HepG2 (cell line): Measurements from ENCODE around the gene FAM169A. TPM values are rescaled to one million over a fixed set of nuclear protein-coding genes. Genes with fewer than 3 reads are reported as not detected.

Experiments used
- ARID3A ChIP-seq: IDR thresholded peaks from 2 replicates; pipeline ENCODE4 v1.6.1; 2012; ENCODE audit warnings: low read depth, low read length, improper control_type of control experiment
- ARID5B ChIP-seq: IDR thresholded peaks from 2 replicates; pipeline ENCODE4 v1.4.0; 2020; ENCODE audit warnings: mild to moderate bottlenecking, missing genetic modification reagents
- FOXA3 ChIP-seq: IDR thresholded peaks from 2 replicates; pipeline ENCODE4 v1.6.1; 2016; ENCODE audit warnings: missing genetic modification reagents, missing compliant biosample characterization
- FOXJ3 ChIP-seq: sonication (generic); formaldehyde crosslinking; IDR thresholded peaks from 2 replicates; pipeline ENCODE4 v1.4.0; 2020; ENCODE audit warnings: missing genetic modification reagents, mild to moderate bottlenecking, borderline replicate concordance
- FOXK1 ChIP-seq: sonication (generic); formaldehyde crosslinking; IDR thresholded peaks from 2 replicates; pipeline ENCODE4 v1.4.0; 2020; ENCODE audit warnings: low read depth, missing genetic modification reagents, borderline replicate concordance
- HNF4A ChIP-seq: sonication (generic); formaldehyde crosslinking; IDR thresholded peaks from 2 replicates; pipeline ENCODE4 v1.4.0; 2020; ENCODE audit warnings: missing genetic modification reagents
- KDM2A ChIP-seq: sonication (generic); formaldehyde crosslinking; IDR thresholded peaks from 2 replicates; pipeline ENCODE4 v1.4.0; 2020; ENCODE audit warnings: low read depth, missing genetic modification reagents, borderline replicate concordance
- NFRKB ChIP-seq: fragments of 450-650 bp; IDR thresholded peaks from 2 replicates; pipeline ENCODE4 v1.6.1; 2017
- NR2F6 ChIP-seq, 2 experiments: IDR thresholded peaks; 2 replicates each; pipeline ENCODE4 v1.6.1; 2016; ENCODE audit warnings: antibody characterized with exemption in 1 of 2, mild to moderate bottlenecking in 1 of 2
- PHF21A ChIP-seq: sonication (generic); formaldehyde crosslinking; IDR thresholded peaks from 2 replicates; pipeline ENCODE4 v1.5.0; 2020; ENCODE audit warnings: mild to moderate bottlenecking, missing genetic modification reagents
- SALL1 ChIP-seq: sonication (generic); formaldehyde crosslinking; IDR thresholded peaks from 2 replicates; pipeline ENCODE4 v1.8.0; 2022; ENCODE audit warnings: mild to moderate bottlenecking, missing genetic modification reagents
- ZBTB7B ChIP-seq: sonication (generic); formaldehyde crosslinking; IDR thresholded peaks from 2 replicates; pipeline ENCODE4 v1.4.0; 2020; ENCODE audit warnings: missing genetic modification reagents
- ZEB1 ChIP-seq: IDR thresholded peaks from 2 replicates; pipeline ENCODE4 v1.6.1; 2012; ENCODE audit warnings: mild to moderate bottlenecking, low read depth, inconsistent platforms; ENCODE audit not compliant: insufficient replicate concordance
- ZNF619 ChIP-seq: sonication (generic); formaldehyde crosslinking; IDR thresholded peaks from 2 replicates; pipeline ENCODE4 v1.4.0; 2020; ENCODE audit warnings: mild to moderate bottlenecking, missing genetic modification reagents
- ZSCAN31 ChIP-seq: sonication (generic); formaldehyde crosslinking; IDR thresholded peaks from 2 replicates; pipeline ENCODE4 v1.5.0; 2020; ENCODE audit warnings: low read depth, mild to moderate bottlenecking, missing genetic modification reagents
- polyA plus RNA-seq, 8 experiments: library from polyadenylated mRNA; depleted of rRNA in 3 of 8; stranded (reverse) in 7 of 8; unstranded in 1 of 8; fragments of >200 nt; fragmentation: Illumina TruSeq in 4 of 8; extraction: Trizol in 4 of 8; gene quantifications; 2 replicates each; pipeline versions ENCODE4 v1.2.1 to v1.2.3, GENCODE V29; 2011 to 2016; ENCODE audit warnings: low read depth in 4 of 8, missing spikeins in 1 of 8, mixed read lengths in 1 of 8; ENCODE audit not compliant: insufficient read depth in 1 of 8
- total RNA-seq, 5 experiments: library from RNA; depleted of rRNA; stranded (reverse); fragments of >200 nt; fragmentation: Illumina TruSeq; extraction: Trizol; gene quantifications; 2 replicates each; pipeline ENCODE4 v1.2.3, GENCODE V29; 2016; ENCODE audit warnings: low read depth in 1 of 5
- TF ChIP-seq, protein P1 (sequence below): sonication (generic); formaldehyde crosslinking; IDR thresholded peaks from 2 replicates; pipeline ENCODE4 v1.5.1; 2020; ENCODE audit warnings: mild to moderate bottlenecking, moderate library complexity, missing genetic modification reagents
- TF ChIP-seq, protein P2 (sequence below): sonication (generic); formaldehyde crosslinking; IDR thresholded peaks from 2 replicates; pipeline ENCODE4 v1.4.0; 2020; ENCODE audit warnings: missing genetic modification reagents
- TF ChIP-seq, protein P3 (sequence below): sonication (generic); formaldehyde crosslinking; IDR thresholded peaks from 2 replicates; pipeline ENCODE4 v1.8.1; 2023; ENCODE audit warnings: mild to moderate bottlenecking, missing genetic modification reagents

FAM169A gene
- total and polyA plus RNA-seq, 2 of the 13 experiments (the other 11 are each of a cell fraction or from before 2014, with no cell fraction given): 21.1 to 110 TPM

DNA sequence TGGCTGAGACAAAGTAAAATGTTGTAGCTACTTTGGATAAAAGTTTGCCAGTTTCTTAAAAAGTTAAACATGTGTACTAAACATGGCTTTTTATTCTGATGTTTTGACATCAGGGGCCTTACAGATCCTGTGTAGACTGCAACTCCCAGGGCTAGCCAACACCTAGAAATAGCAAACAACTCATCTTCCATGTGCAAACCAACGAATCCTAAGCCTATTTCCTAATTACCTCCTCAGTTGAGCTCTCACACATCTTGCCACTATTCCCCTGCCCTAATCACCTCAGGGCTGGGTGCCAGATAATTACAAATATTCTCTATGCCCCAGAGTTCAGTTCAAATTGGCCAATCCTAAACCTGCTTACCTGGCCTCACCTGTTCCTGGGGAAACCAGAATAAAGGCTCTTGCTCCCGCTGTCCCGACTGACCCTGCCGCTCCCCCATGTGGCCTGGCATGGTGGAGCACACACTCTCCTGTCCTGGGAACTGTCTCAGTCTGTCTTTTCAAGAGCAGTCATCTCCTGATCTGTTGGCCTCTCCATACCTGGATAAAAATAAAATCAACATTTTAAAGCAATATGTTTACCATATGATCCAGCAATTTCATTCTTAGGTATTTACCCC, 37.1 kb upstream of the FAM169A start (continued):
- TF ChIP-seq ARID5B: peak; percentile 47; the same call in 1 of the 2 replicates
- peak; percentile 95 for TF ChIP-seq ZEB1
- TF ChIP-seq ZNF619 (CRISPR knock-in tag): 0 out of 2 replicates have a peak, but pooled peaks have one; percentile 42
- TF ChIP-seq SALL1 (CRISPR knock-in tag): peak; percentile 75
- TF ChIP-seq NFRKB: no peak
- 0 out of 2 replicates have a peak, but pooled peaks have one; percentile 24 for TF ChIP-seq FOXJ3
- TF ChIP-seq KDM2A: peak; percentile 54; the same call in 1 of the 2 replicates
- no peak for TF ChIP-seq ZSCAN31 (CRISPR knock-in tag)
- TF ChIP-seq, protein P1, sequence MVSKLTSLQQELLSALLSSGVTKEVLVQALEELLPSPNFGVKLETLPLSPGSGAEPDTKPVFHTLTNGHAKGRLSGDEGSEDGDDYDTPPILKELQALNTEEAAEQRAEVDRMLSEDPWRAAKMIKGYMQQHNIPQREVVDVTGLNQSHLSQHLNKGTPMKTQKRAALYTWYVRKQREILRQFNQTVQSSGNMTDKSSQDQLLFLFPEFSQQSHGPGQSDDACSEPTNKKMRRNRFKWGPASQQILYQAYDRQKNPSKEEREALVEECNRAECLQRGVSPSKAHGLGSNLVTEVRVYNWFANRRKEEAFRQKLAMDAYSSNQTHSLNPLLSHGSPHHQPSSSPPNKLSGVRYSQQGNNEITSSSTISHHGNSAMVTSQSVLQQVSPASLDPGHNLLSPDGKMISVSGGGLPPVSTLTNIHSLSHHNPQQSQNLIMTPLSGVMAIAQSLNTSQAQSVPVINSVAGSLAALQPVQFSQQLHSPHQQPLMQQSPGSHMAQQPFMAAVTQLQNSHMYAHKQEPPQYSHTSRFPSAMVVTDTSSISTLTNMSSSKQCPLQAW (CRISPR knock-in tag): peak; percentile 67; the same call in 1 of the 2 replicates
- TF ChIP-seq PHF21A: 0 out of 2 replicates have a peak, but pooled peaks have one; percentile 22
- 0 out of 2 replicates have a peak, but pooled peaks have one; percentile 46 for TF ChIP-seq FOXK1 (CRISPR knock-in tag)
- TF ChIP-seq, protein P2, sequence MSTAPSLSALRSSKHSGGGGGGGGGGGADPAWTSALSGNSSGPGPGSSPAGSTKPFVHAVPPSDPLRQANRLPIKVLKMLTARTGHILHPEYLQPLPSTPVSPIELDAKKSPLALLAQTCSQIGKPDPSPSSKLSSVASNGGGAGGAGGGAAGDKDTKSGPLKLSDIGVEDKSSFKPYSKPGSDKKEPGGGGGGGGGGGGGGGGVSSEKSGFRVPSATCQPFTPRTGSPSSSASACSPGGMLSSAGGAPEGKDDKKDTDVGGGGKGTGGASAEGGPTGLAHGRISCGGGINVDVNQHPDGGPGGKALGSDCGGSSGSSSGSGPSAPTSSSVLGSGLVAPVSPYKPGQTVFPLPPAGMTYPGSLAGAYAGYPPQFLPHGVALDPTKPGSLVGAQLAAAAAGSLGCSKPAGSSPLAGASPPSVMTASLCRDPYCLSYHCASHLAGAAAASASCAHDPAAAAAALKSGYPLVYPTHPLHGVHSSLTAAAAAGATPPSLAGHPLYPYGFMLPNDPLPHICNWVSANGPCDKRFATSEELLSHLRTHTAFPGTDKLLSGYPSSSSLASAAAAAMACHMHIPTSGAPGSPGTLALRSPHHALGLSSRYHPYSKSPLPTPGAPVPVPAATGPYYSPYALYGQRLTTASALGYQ (CRISPR knock-in tag): 0 out of 2 replicates have a peak, but pooled peaks have one; percentile 19
- peak; percentile 4; the same call in 1 of the 2 replicates for TF ChIP-seq HNF4A (CRISPR knock-in tag)
- TF ChIP-seq, protein P3, sequence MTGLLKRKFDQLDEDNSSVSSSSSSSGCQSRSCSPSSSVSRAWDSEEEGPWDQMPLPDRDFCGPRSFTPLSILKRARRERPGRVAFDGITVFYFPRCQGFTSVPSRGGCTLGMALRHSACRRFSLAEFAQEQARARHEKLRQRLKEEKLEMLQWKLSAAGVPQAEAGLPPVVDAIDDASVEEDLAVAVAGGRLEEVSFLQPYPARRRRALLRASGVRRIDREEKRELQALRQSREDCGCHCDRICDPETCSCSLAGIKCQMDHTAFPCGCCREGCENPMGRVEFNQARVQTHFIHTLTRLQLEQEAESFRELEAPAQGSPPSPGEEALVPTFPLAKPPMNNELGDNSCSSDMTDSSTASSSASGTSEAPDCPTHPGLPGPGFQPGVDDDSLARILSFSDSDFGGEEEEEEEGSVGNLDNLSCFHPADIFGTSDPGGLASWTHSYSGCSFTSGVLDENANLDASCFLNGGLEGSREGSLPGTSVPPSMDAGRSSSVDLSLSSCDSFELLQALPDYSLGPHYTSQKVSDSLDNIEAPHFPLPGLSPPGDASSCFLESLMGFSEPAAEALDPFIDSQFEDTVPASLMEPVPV (CRISPR knock-in tag): no peak
- TF ChIP-seq NR2F6 (IDR thresholded peaks at IDR 0.05): no peak
- peak; percentile 31; the same call in 1 of the 2 replicates for TF ChIP-seq NR2F6 (CRISPR knock-in tag; IDR thresholded peaks at IDR 0.05)
- peak; percentile 34; the same call in 1 of the 2 replicates for TF ChIP-seq FOXA3
- TF ChIP-seq ZBTB7B (CRISPR knock-in tag): no peak
- peak; percentile 30; the same call in 1 of the 2 replicates for TF ChIP-seq ARID3A
